ENCODE data around the gene KRT8. TPM values are rescaled to one million over a fixed set of nuclear protein-coding genes. Genes with fewer than 3 reads are reported as not detected.

Gene KRT8
- total and polyA plus RNA-seq, 2 donors (not counting 1 experiment from before 2014, with no cell fraction given) = 0.24 to 0.94 TPM

DNA sequence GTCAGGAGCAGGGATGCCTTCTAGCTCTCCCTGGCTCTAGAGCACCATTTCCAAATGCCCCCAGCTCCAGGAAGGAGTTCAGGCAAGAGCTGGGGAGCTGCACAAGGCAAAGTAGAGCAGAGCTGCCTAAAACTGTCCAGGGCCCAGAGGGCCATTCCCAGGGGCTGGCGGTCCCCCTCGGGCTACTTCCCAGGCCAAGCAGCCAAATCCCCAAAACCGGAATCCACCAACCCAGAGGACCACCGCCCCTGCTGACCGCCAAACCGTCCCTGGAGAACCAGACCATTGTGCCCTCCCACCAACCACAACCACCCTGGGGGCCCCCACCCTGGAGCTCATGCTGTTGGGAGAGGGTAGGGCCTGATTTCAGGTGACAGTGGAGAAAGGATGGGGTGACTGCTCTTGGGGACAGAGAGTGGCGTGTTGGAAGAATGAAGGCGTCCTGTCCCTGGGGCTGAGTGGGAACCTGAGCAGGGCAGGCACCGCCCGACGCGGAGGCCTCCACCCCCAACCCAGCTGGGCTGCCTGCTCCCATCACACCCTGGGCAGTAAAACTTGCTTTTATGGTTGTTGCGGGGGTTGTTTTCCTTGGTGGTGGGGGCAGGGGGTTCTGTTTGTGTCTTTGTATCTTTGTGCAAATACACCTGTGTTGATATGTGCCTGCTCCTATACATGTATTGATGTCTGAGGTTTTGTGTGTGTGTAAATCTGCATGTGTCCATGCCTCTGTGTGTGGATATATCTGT, 32.1 kb downstream of the KRT8 start:
- Histone ChIP-seq H3K9ac (ENCODE audit: low read length) (no peak overlapping the region), H3K27ac (ENCODE audit: low read length in 2 of 2) (no peak overlapping the region), H2AFZ (ENCODE audit: insufficient read depth, low read depth, low read length, poor library complexity, severe bottlenecking) (no peak overlapping the region), H3K79me2 (ENCODE audit: control insufficient read depth, insufficient read depth, low read length) (no peaks in the 10 kb centered on the region), H3K4me1 (ENCODE audit: control insufficient read depth in 2 of 2, insufficient read depth in 2 of 2, low read length in 2 of 2) (peaks cover 17 to 23% of the 10 kb centered on the region in 2 donors), H3K4me2 (replicated peaks; ENCODE audit: low read depth, low read length, poor library complexity, severe bottlenecking) (no peak overlapping the region), H4K20me1 (ENCODE audit: control insufficient read depth, insufficient read depth, low read length, poor library complexity, severe bottlenecking) (no peaks in the 10 kb centered on the region), H3K4me3 (ENCODE audit: control extremely low read depth in 1 of 5, extremely low read depth in 1 of 5, insufficient read depth in 1 of 5, low read depth in 2 of 5, low read length in 4 of 5) (no peak overlapping the region), H3K36me3 (replicated peaks in 1 of 2; ENCODE audit: control extremely low read depth in 1 of 2, control insufficient read depth in 1 of 2, extremely low read depth in 1 of 2, insufficient read depth in 2 of 2, low read length in 1 of 2) (no peaks in the 10 kb centered on the region), H3K9me3 (ENCODE audit: control extremely low read depth in 1 of 3, control insufficient read depth in 2 of 3, insufficient read depth in 1 of 3, low read length in 2 of 3) (no peaks in the 10 kb centered on the region), H3K27me3 (replicated peaks in 1 of 4; ENCODE audit: control extremely low read depth in 1 of 4, control insufficient read depth in 3 of 4, insufficient read depth in 4 of 4, low read length in 3 of 4) (peaks cover 0 to 19% (median 4%) of the 10 kb centered on the region in 4 experiments)
- Mint-ChIP-seq H3K4me3 (peak overlapping the region; percentile 86), H3K9me3 (ENCODE audit: insufficient read depth) (no peaks in the 10 kb centered on the region), H3K27me3 (peaks cover 13% of the 10 kb centered on the region), H3K4me1 (peaks cover 27% of the 10 kb centered on the region), H3K27ac (no peak overlapping the region)
- ChIA-PET CTCF (interaction anchor here (0.7 to 3.6 kb wide), 3 partner anchors 12 to 287 kb away, joined by 3 to 22 read pairs (median 6); no protein-coding TSS in a partner anchor), POLR2A (no interaction called here)
- TF ChIP-seq, protein P1, sequence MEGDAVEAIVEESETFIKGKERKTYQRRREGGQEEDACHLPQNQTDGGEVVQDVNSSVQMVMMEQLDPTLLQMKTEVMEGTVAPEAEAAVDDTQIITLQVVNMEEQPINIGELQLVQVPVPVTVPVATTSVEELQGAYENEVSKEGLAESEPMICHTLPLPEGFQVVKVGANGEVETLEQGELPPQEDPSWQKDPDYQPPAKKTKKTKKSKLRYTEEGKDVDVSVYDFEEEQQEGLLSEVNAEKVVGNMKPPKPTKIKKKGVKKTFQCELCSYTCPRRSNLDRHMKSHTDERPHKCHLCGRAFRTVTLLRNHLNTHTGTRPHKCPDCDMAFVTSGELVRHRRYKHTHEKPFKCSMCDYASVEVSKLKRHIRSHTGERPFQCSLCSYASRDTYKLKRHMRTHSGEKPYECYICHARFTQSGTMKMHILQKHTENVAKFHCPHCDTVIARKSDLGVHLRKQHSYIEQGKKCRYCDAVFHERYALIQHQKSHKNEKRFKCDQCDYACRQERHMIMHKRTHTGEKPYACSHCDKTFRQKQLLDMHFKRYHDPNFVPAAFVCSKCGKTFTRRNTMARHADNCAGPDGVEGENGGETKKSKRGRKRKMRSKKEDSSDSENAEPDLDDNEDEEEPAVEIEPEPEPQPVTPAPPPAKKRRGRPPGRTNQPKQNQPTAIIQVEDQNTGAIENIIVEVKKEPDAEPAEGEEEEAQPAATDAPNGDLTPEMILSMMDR (IDR thresholded peaks at IDR 0.05) = no peak
- TF ChIP-seq EZH2 (IDR thresholded peaks at IDR 0.05; ENCODE audit: borderline replicate concordance, insufficient read depth, low read depth, low read length, poor library complexity, severe bottlenecking) = no peak
- intact Hi-C loops (cut with micrococcal nuclease) = loop anchor here (10.0 kb wide), 2 partner anchors 288 to 718 kb away; no protein-coding TSS in a partner anchor
- DNase-seq (no peak), ATAC-seq (ENCODE audit: low read depth) (no peak)
- 100% methylated on average over 5 of the region's 13 CpGs for WGBS (ENCODE audit: insufficient coverage)
